ENCODE data around the gene SUSD4. TPM values are rescaled to one million over a fixed set of nuclear protein-coding genes. Genes with fewer than 3 reads are reported as not detected.

Gene SUSD4
- total and polyA plus RNA-seq, 2 of the 8 experiments (the other 6 are each of a cell fraction or from before 2014, with no cell fraction given), result 3.9 to 5.2 TPM

DNA sequence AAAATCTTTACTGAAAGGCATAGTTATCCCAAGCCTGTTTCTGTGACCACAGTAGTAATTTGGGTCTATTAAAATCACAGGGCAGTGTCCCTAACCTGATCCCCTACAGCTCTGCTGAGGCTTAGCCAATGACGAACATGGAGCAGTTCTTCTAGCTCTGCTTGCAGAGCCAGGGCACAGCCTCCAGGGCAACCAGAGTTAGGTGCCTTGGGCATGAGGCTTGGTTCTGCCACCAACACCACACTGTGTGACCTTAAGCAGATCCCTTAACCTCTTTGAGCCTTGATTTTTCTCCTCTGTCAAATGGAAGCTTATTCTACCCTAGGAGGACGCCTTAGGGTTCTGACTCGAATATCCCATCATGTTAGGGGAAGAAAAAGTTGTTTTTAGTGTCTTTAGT, 134.2 kb downstream of the SUSD4 start:
- no peak overlapping the region for H3K27ac ChIP-seq (ENCODE audit: low read depth, low read length)
- CTCF ChIA-PET (ENCODE audit: partially characterized antibody), result interaction anchor here (0.7 to 1.8 kb wide), 5 partner anchors 11 to 213 kb away, joined by 3 to 6 read pairs (median 5); no protein-coding TSS in a partner anchor
- TF ChIP-seq CTBP2 (IDR thresholded peaks at IDR 0.05; ENCODE audit: borderline replicate concordance, insufficient read depth, insufficient read length, low read length) (no peak), SP1 (IDR thresholded peaks at IDR 0.05; ENCODE audit: low read depth, low read length) (no peak), GABPA (IDR thresholded peaks at IDR 0.05; ENCODE audit: borderline replicate concordance, insufficient read depth, low read length) (no peak), CHD2 (IDR thresholded peaks at IDR 0.05; ENCODE audit: low read length) (no peak), ATF2 (IDR thresholded peaks at IDR 0.05; ENCODE audit: low read length) (no peak)

More for the DNA sequence above, 134.2 kb downstream of the SUSD4 start:
- Histone ChIP-seq H3K4me3 (ENCODE audit: extremely low read depth in 1 of 4, insufficient read depth in 2 of 4, low read depth in 3 of 4, low read length in 4 of 4) (no peak overlapping the region), H3K23ac (ENCODE audit: insufficient read length) (no peak overlapping the region), H3K9ac (replicated peaks in 1 of 4; ENCODE audit: extremely low read depth in 1 of 4, low read depth in 3 of 4, low read length in 3 of 4) (no peak overlapping the region), H3K36me3 (ENCODE audit: control insufficient read depth in 2 of 4, insufficient read depth in 4 of 4, low read length in 3 of 4) (no peaks in the 10 kb centered on the region), H3K56ac (replicated peaks; ENCODE audit: insufficient read length, low read depth, low read length) (no peak overlapping the region), H3K79me2 (ENCODE audit: control insufficient read depth in 1 of 2, insufficient read depth in 2 of 2, low read length in 2 of 2) (no peaks in the 10 kb centered on the region), H3K79me1 (ENCODE audit: low read depth, low read length) (no peaks in the 10 kb centered on the region), H3K4ac (replicated peaks; ENCODE audit: insufficient read length, low read depth, low read length) (no peak overlapping the region), H2BK15ac (ENCODE audit: low read length) (no peak overlapping the region), H2BK12ac (ENCODE audit: low read depth, low read length) (no peak overlapping the region), H4K5ac (ENCODE audit: insufficient read length, low read depth, low read length) (no peak overlapping the region), H3K27me3 (replicated peaks in 1 of 4; ENCODE audit: control insufficient read depth in 3 of 4, extremely low read depth in 1 of 4, insufficient read depth in 3 of 4, low read length in 3 of 4) (no peaks in the 10 kb centered on the region; a peak in 1 of 7 replicates), H4K8ac (ENCODE audit: extremely low read depth, insufficient read depth, low read length) (no peak overlapping the region), H2BK120ac (replicated peaks; ENCODE audit: low read depth, low read length) (no peak overlapping the region), H3K23me2 (ENCODE audit: low read depth, low read length) (no peaks in the 10 kb centered on the region), H3K4me2 (ENCODE audit: insufficient read depth in 1 of 2, low read depth in 2 of 2, low read length in 2 of 2) (no peak overlapping the region), H2BK5ac (ENCODE audit: low read depth, low read length) (no peak overlapping the region), H3K9me3 (ENCODE audit: insufficient read depth in 2 of 2, low read depth in 1 of 2, low read length in 1 of 2) (no peaks in the 10 kb centered on the region), H4K20me1 (replicated peaks in 1 of 2; ENCODE audit: control insufficient read depth in 1 of 2, insufficient read depth in 2 of 2, low read length in 2 of 2) (no peaks in the 10 kb centered on the region), H2BK20ac (ENCODE audit: low read length) (no peak overlapping the region), H3K14ac (ENCODE audit: insufficient read length) (no peak overlapping the region), H2AFZ (ENCODE audit: low read length) (no peak overlapping the region), H3K4me1 (replicated peaks in 1 of 4; ENCODE audit: control insufficient read depth in 3 of 4, insufficient read depth in 4 of 4, low read length in 3 of 4) (no peaks in the 10 kb centered on the region), H4K91ac (replicated peaks; ENCODE audit: insufficient read length, low read length) (no peak overlapping the region), H2AK5ac (ENCODE audit: low read depth, low read length) (no peak overlapping the region), H3K18ac (ENCODE audit: extremely low read depth, low read length) (no peak overlapping the region)
- POLR2A ChIA-PET (ENCODE audit: partially characterized antibody), result no interaction called here
- DNase-seq (ENCODE audit: low read depth in 1 of 2, low spot score in 2 of 2), result no peak
- no peak for FAIRE-seq
- 80% methylated on average over 3 of the region's 3 CpGs; no CpG with 5 or more reads in 1 of the 2 experiments for WGBS, 2 experiments (ENCODE audit: extremely low coverage in 1 of 2, insufficient coverage in 1 of 2, insufficient read length in 1 of 2, insufficient replicate concordance in 2 of 2, low coverage in 1 of 2, low lambda C conversion rate in 2 of 2, missing lambda C conversion rate in 1 of 2)

All from H1 (cell line).